OCI-LY7 (cell line): ENCODE data around the gene LEMD2.

ENCODE experiments used
- EZH2phosphoT487 ChIP-seq: fragments of 200-600 bp; sonication (generic); IDR thresholded peaks from 2 replicates; pipeline ENCODE4 v1.6.1; 2018; ENCODE audit warnings: low read depth, borderline replicate concordance, mild to moderate bottlenecking, mixed run types, antibody characterized with exemption, low read length, moderate library complexity, mixed read lengths
- TF ChIP-seq, protein P1 (sequence below): fragments of 200-600 bp; sonication (generic); conservative IDR thresholded peaks from 2 replicates; pipeline ENCODE4 v1.5.1; 2014; ENCODE audit warnings: mild to moderate bottlenecking, antibody characterized with exemption, low read length, moderate library complexity, mixed read lengths

DNA sequence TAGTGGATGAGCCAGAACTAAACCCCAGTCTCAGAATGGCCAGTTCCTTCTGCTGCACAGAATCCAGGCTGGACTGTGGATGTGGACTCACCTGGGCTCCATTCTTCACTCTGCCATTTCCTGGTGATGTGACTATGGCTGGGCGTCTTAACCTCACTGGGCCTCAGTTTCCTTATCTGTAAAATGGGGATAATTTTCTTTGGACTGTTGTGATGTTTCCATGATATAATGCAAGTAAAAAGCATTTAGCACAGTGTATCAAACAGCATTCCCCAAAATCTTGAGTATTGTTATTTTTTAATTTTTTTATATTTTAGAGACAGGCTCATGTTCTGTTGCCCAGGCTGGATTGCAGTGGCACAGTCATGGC, 36.3 kb downstream of the LEMD2 start:
- TF ChIP-seq, protein P1, sequence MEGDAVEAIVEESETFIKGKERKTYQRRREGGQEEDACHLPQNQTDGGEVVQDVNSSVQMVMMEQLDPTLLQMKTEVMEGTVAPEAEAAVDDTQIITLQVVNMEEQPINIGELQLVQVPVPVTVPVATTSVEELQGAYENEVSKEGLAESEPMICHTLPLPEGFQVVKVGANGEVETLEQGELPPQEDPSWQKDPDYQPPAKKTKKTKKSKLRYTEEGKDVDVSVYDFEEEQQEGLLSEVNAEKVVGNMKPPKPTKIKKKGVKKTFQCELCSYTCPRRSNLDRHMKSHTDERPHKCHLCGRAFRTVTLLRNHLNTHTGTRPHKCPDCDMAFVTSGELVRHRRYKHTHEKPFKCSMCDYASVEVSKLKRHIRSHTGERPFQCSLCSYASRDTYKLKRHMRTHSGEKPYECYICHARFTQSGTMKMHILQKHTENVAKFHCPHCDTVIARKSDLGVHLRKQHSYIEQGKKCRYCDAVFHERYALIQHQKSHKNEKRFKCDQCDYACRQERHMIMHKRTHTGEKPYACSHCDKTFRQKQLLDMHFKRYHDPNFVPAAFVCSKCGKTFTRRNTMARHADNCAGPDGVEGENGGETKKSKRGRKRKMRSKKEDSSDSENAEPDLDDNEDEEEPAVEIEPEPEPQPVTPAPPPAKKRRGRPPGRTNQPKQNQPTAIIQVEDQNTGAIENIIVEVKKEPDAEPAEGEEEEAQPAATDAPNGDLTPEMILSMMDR = no peak
- no peak for TF ChIP-seq EZH2phosphoT487
